ENCODE results near the gene SLC7A10.
A peak's percentile ranks its signal among the peaks of the same experiment; 100 is the strongest.
"Not testable (repeated sequence)": the region's sequence is repeated elsewhere in the genome, so short reads cannot be mapped to it uniquely, and the experiment has no call there.

SLC7A10 gene

DNA sequence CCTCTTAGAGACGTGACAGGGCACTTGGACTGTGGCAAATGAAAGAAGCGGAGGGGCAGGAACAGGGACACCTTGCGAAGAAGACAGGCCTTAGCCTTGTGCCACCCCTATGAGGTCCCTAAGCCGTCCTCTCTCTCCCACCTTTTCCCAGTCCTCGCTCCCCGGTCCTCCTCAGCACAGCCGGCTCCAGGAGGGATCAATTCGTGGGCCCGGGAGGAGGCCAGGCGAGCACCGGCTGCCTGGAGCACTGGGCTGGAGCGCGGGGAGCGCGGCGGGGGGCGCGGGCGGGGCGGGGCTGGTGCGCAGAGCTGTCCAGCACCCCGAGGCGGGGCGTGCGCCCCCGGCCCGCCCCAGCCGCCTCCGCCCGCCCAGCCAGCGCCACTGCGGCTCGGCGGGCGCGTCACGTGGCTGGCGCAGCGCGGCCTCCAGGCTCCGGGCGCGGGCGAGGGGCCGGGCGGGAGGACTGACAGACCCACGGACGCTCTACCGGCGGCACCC is 31.7 kb downstream of the SLC7A10 start, which contains the start of gene LRP3:
Gene LRP3 (plus strand): TSS at position 466 of the 498 bp plus-strand sequence. CDS start 456 bp downstream, outside the sequence.
- Histone ChIP-seq H3K9ac (ENCODE audit: low read length) (peak within 1 kb of the TSS; percentile 21), H3K27me3 (ENCODE audit: control insufficient read depth in 1 of 2, insufficient read depth in 2 of 2, low read length in 2 of 2) (no peaks in the 10 kb centered on the region), H3K4me1 (ENCODE audit: insufficient read depth, low read length) (peaks cover 15% of the 10 kb centered on the region), H3K4me3 (ENCODE audit: low read depth in 1 of 2, low read length in 2 of 2) (peak within 1 kb of the TSS; percentile 65 to 71), H3K9me3 (ENCODE audit: low read length) (no peaks in the 10 kb centered on the region), H3K27ac (ENCODE audit: low read depth, low read length) (no peak within 1 kb of the TSS), H3K36me3 (ENCODE audit: insufficient read depth, low read length) (no peaks in the 10 kb centered on the region)

DNA sequence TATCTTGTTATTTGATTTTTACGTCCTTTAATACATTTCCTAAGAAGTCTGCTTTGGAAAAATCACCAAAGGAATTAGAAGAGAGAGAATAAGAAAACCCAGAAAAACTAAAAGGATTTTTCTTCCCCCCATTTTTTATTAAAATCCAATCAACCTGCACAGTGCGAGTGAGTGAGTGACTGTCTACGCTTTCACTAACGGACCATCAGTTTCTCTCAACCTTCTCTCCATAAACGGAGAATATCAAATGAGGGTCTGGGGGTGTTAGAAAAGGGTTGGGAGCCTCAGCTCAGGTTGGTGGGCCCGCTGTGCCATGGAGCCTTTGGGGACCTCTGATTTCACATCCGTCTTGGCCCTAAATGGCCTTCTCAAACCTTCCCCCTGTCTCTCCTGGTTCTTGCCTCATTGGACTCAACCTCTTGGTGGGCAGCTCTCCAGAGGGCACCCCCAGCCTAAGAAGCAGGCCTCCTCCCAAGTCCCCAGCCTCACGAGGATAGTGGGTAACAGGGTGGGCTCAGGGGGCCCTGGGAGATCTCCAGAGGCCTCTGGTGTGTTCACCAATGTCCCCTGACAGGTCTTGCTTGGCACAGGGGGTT is 32.3 kb downstream of the SLC7A10 start:
- H3K9ac ChIP-seq (ENCODE audit: low read length) = no peak overlapping the region
- H3K9me3 ChIP-seq (ENCODE audit: low read length) = no peaks in the 10 kb centered on the region
- no peak overlapping the region for H3K4me3 ChIP-seq (ENCODE audit: low read depth in 1 of 2, low read length in 2 of 2)
- H3K4me1 ChIP-seq (ENCODE audit: insufficient read depth, low read length) = peaks cover 15% of the 10 kb centered on the region
- no peaks in the 10 kb centered on the region for H3K36me3 ChIP-seq (ENCODE audit: insufficient read depth, low read length)
- H3K27ac ChIP-seq (ENCODE audit: low read depth, low read length) = no peak overlapping the region
- no peaks in the 10 kb centered on the region for H3K27me3 ChIP-seq (ENCODE audit: control insufficient read depth in 1 of 2, insufficient read depth in 2 of 2, low read length in 2 of 2)

GRCh38 chr19:33192010-33192409 is 33.6 kb downstream of the SLC7A10 start:
- Histone ChIP-seq H3K9ac (ENCODE audit: low read length) (no peak overlapping the region), H3K4me3 (ENCODE audit: low read depth in 1 of 2, low read length in 2 of 2) (no peak overlapping the region), H3K27me3 (ENCODE audit: control insufficient read depth in 1 of 2, insufficient read depth in 2 of 2, low read length in 2 of 2) (no peaks in the 10 kb centered on the region), H3K4me1 (ENCODE audit: insufficient read depth, low read length) (peaks cover 15% of the 10 kb centered on the region), H3K9me3 (ENCODE audit: low read length) (no peaks in the 10 kb centered on the region), H3K27ac (ENCODE audit: low read depth, low read length) (no peak overlapping the region), H3K36me3 (ENCODE audit: insufficient read depth, low read length) (no peaks in the 10 kb centered on the region)

- Histone ChIP-seq H3K4me3 (ENCODE audit: low read depth in 1 of 2, low read length in 2 of 2) (no peak overlapping the region), H3K4me1 (ENCODE audit: insufficient read depth, low read length) (peaks cover 15% of the 10 kb centered on the region), H3K27me3 (ENCODE audit: control insufficient read depth in 1 of 2, insufficient read depth in 2 of 2, low read length in 2 of 2) (no peaks in the 10 kb centered on the region), H3K27ac (ENCODE audit: low read depth, low read length) (no peak overlapping the region), H3K36me3 (ENCODE audit: insufficient read depth, low read length) (no peaks in the 10 kb centered on the region), H3K9me3 (ENCODE audit: low read length) (no peaks in the 10 kb centered on the region), H3K9ac (ENCODE audit: low read length) (no peak overlapping the region)
Observed at GRCh38 chr19:33191501-33191900, 34.1 kb downstream of the SLC7A10 start.

GRCh38 chr19:33191092-33191491 is 34.6 kb downstream of the SLC7A10 start:
- not testable (repeated sequence) for H3K27me3 ChIP-seq (ENCODE audit: control insufficient read depth in 1 of 2, insufficient read depth in 2 of 2, low read length in 2 of 2); H3K4me3 ChIP-seq (ENCODE audit: low read depth in 1 of 2, low read length in 2 of 2); H3K9ac ChIP-seq (ENCODE audit: low read length); H3K36me3 ChIP-seq (ENCODE audit: insufficient read depth, low read length); H3K9me3 ChIP-seq (ENCODE audit: low read length); H3K27ac ChIP-seq (ENCODE audit: low read depth, low read length)
- H3K4me1 ChIP-seq (ENCODE audit: insufficient read depth, low read length) = peaks cover 13% of the 10 kb centered on the region

DNA sequence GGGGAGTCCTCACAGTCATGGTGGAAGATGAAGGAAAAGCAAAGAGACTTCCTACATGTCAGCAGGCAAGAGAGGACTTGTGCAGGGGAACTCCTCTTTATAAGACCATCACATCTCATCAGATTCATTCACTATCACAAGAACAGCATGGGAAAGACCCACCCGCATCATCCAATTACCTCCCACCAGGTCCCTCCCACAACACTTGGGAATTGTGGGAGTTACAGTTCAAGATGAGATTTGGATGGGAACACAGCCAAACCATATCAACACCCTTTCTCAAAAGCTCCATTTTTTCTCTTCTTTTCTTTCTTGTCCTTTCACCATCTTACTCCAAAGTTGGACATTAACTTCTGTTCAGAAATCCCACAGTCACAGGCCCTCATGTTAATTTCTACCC is 36.2 kb downstream of the SLC7A10 start:
- no peaks in the 10 kb centered on the region for H3K9me3 ChIP-seq (ENCODE audit: low read length)

GRCh38 chr19:33187183-33187540 is 38.5 kb downstream of the SLC7A10 start:
- Histone ChIP-seq H3K27ac (ENCODE audit: low read depth, low read length) (no peak overlapping the region), H3K36me3 (ENCODE audit: insufficient read depth, low read length) (no peaks in the 10 kb centered on the region), H3K27me3 (ENCODE audit: control insufficient read depth in 1 of 2, insufficient read depth in 2 of 2, low read length in 2 of 2) (no peaks in the 10 kb centered on the region), H3K9me3 (ENCODE audit: low read length) (no peaks in the 10 kb centered on the region), H3K4me3 (ENCODE audit: low read depth in 1 of 2, low read length in 2 of 2) (no peak overlapping the region), H3K4me1 (ENCODE audit: insufficient read depth, low read length) (no peaks in the 10 kb centered on the region), H3K9ac (ENCODE audit: low read length) (no peak overlapping the region)

More for the DNA sequence above, 36.2 kb downstream of the SLC7A10 start:
- Histone ChIP-seq H3K27ac (ENCODE audit: low read depth, low read length) (no peak overlapping the region), H3K36me3 (ENCODE audit: insufficient read depth, low read length) (no peaks in the 10 kb centered on the region), H3K4me3 (ENCODE audit: low read depth in 1 of 2, low read length in 2 of 2) (no peak overlapping the region), H3K4me1 (ENCODE audit: insufficient read depth, low read length) (peaks cover 4% of the 10 kb centered on the region), H3K27me3 (ENCODE audit: control insufficient read depth in 1 of 2, insufficient read depth in 2 of 2, low read length in 2 of 2) (no peaks in the 10 kb centered on the region), H3K9ac (ENCODE audit: low read length) (no peak overlapping the region)

DNA sequence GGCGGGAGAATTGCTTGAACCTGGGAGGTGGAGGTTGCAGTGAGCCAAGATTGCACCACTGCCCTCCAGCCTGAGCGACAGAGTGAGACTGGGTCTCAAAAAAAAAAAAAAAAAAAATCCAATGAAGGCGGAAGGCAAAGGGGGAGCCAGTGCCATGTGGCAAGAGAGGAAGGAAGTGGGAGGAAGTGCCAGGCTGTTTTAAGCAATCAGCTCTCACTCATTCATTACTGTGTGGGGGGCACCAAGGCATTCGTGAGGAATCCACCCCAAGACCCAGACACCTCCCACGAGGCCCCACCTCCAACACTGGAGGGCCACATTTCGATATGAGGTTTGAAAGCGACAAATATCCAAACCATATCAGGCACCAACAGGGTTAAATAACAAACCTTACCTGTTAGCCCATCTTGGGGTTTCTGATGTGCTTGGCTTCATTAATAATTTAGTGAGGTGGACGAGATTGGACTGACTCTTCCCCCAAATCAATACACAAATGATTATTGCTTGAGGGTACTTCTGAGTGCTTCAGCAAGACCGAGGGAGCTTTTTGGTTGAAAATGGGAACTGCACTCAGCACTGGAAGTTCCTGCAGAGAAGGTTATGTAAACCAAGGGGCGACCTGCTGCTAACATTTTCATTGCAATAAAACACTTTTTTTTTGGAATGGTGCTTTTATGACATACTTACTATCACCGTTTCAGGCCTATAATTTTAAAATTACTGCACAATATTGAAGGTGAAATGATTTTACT is 39.0 kb downstream of the SLC7A10 start:
- Histone ChIP-seq H3K36me3 (ENCODE audit: insufficient read depth, low read length) (no peaks in the 10 kb centered on the region), H3K4me1 (ENCODE audit: insufficient read depth, low read length) (no peaks in the 10 kb centered on the region), H3K4me3 (ENCODE audit: low read depth in 1 of 2, low read length in 2 of 2) (no peak overlapping the region), H3K9ac (ENCODE audit: low read length) (no peak overlapping the region), H3K27me3 (ENCODE audit: control insufficient read depth in 1 of 2, insufficient read depth in 2 of 2, low read length in 2 of 2) (no peaks in the 10 kb centered on the region), H3K27ac (ENCODE audit: low read depth, low read length) (no peak overlapping the region), H3K9me3 (ENCODE audit: low read length) (no peaks in the 10 kb centered on the region)

- Histone ChIP-seq H3K27ac (ENCODE audit: low read depth, low read length) (peak overlapping the region; percentile 97), H3K4me1 (ENCODE audit: insufficient read depth, low read length) (peaks cover 17% of the 10 kb centered on the region), H3K36me3 (ENCODE audit: insufficient read depth, low read length) (no peaks in the 10 kb centered on the region), H3K27me3 (ENCODE audit: control insufficient read depth in 1 of 2, insufficient read depth in 2 of 2, low read length in 2 of 2) (no peaks in the 10 kb centered on the region), H3K9ac (ENCODE audit: low read length) (peak overlapping the region; percentile 71), H3K9me3 (ENCODE audit: low read length) (no peaks in the 10 kb centered on the region), H3K4me3 (ENCODE audit: low read depth in 1 of 2, low read length in 2 of 2) (peak overlapping the region; percentile 59 to 92)
Observed at GRCh38 chr19:33177417-33177979, 48.2 kb downstream of the SLC7A10 start.

- Histone ChIP-seq H3K9ac (ENCODE audit: low read length) (peak overlapping the region; percentile 93), H3K27ac (ENCODE audit: low read depth, low read length) (peak overlapping the region; percentile 97), H3K9me3 (ENCODE audit: low read length) (no peaks in the 10 kb centered on the region), H3K27me3 (ENCODE audit: control insufficient read depth in 1 of 2, insufficient read depth in 2 of 2, low read length in 2 of 2) (no peaks in the 10 kb centered on the region), H3K4me3 (ENCODE audit: low read depth in 1 of 2, low read length in 2 of 2) (peak overlapping the region; percentile 79 to 92), H3K4me1 (ENCODE audit: insufficient read depth, low read length) (peaks cover 17% of the 10 kb centered on the region), H3K36me3 (ENCODE audit: insufficient read depth, low read length) (no peaks in the 10 kb centered on the region)
Observed at GRCh38 chr19:33176670-33177416, 48.8 kb downstream of the SLC7A10 start.
